ENCODE measurements around the gene SMYD4. TPM values are rescaled to one million over a fixed set of nuclear protein-coding genes. Genes with fewer than 3 reads are reported as not detected.

Gene SMYD4
- total RNA-seq, 1 experiment from 2014 or later = 9.3 TPM

DNA sequence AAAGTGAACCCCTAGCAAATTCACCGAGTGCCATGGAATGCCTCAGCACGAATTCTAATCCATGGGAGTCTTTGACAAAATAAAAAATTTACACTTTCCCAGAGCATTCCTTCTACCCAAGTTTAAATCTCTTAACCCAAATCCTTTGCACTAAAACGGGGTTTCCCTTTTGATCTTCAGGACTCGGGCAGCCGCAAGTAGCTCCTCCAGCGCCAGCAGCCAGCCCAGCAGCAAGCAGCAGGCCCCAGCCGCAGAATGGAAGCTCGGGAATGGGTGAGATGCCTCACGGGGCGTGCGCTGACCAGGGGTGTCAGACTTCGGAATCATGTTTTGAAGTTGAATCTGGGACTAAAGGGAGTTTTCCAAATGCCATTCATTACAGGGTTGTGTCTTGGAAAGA, 42.6 kb upstream of the SMYD4 start:
- TF ChIP-seq, protein P1, sequence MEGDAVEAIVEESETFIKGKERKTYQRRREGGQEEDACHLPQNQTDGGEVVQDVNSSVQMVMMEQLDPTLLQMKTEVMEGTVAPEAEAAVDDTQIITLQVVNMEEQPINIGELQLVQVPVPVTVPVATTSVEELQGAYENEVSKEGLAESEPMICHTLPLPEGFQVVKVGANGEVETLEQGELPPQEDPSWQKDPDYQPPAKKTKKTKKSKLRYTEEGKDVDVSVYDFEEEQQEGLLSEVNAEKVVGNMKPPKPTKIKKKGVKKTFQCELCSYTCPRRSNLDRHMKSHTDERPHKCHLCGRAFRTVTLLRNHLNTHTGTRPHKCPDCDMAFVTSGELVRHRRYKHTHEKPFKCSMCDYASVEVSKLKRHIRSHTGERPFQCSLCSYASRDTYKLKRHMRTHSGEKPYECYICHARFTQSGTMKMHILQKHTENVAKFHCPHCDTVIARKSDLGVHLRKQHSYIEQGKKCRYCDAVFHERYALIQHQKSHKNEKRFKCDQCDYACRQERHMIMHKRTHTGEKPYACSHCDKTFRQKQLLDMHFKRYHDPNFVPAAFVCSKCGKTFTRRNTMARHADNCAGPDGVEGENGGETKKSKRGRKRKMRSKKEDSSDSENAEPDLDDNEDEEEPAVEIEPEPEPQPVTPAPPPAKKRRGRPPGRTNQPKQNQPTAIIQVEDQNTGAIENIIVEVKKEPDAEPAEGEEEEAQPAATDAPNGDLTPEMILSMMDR (conservative IDR thresholded peaks at IDR 0.05; ENCODE audit: low read depth, low read length) = no peak
- TF ChIP-seq EZH2 (IDR thresholded peaks at IDR 0.05; ENCODE audit: low read length, unreplicated experiment) (no peak), EZH2phosphoT487 (IDR thresholded peaks at IDR 0.05; ENCODE audit: borderline replicate concordance, low read length) (no peak)
- no peak overlapping the region for H3K4me3 ChIP-seq (ENCODE audit: low read length)
- H3K9ac ChIP-seq (ENCODE audit: low read length) = no peak overlapping the region
- POLR2A ChIA-PET (ENCODE audit: unreplicated experiment) = no interaction called here
- no peaks in the 10 kb centered on the region for H4K20me1 ChIP-seq (ENCODE audit: low read length)
- H3K27me3 ChIP-seq (ENCODE audit: low read length) = no peaks in the 10 kb centered on the region
- no peaks in the 10 kb centered on the region for H3K4me1 ChIP-seq (ENCODE audit: insufficient read depth, low read length)
- CTCF ChIA-PET = no interaction called here
- intact Hi-C loops (cut with micrococcal nuclease) = no loop called here
- no peak overlapping the region for H3K27ac ChIP-seq (ENCODE audit: low read length)
- DNase-seq (no peak), ATAC-seq (no peak)
- peaks cover 7% of the 10 kb centered on the region; the same call in 1 of the 2 replicates for H3K36me3 ChIP-seq (ENCODE audit: low read depth, low read length)
- no peak overlapping the region for H3K4me2 ChIP-seq (ENCODE audit: low read length)
- H2AFZ ChIP-seq (ENCODE audit: low read length) = no peak overlapping the region
- no TSS peak for BruUV-seq (replicated peaks)
- H3K79me2 ChIP-seq (ENCODE audit: low read length) = no peaks in the 10 kb centered on the region
- H3K9me3 ChIP-seq (ENCODE audit: low read length) = no peaks in the 10 kb centered on the region
- no peaks in the 10 kb centered on the region for H3K9me2 ChIP-seq (replicated peaks; ENCODE audit: low read length)
- no peaks in the 10 kb centered on the region for H3F3A ChIP-seq (ENCODE audit: low read length, unreplicated experiment)

DNA sequence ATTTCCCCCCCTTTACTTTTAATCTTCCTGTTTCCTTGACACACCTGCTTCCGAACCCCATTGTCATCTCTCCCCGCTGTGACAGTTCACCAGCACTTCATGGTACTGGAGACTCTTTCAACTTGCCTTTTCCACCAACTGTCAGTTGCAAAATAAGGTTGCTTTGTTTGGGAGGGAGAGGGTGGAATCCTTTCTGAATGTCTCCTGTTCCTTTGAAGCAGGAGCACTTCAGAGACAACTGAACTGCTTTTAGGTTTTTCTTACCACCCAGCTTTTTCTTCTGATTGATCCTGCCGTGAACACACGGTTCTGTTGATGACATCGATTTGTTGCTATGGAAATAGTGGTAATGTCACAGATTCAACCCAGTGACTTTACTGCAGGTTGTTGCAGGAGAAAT, 42.1 kb upstream of the SMYD4 start:
- H3K4me1 ChIP-seq (ENCODE audit: insufficient read depth, low read length) = no peaks in the 10 kb centered on the region
- H3K36me3 ChIP-seq (ENCODE audit: low read depth, low read length) = peaks cover 3% of the 10 kb centered on the region; the same call in 1 of the 2 replicates
- no peak overlapping the region for H3K4me2 ChIP-seq (ENCODE audit: low read length)
- H3K27ac ChIP-seq (ENCODE audit: low read length) = no peak overlapping the region
- intact Hi-C loops (cut with micrococcal nuclease) = no loop called here
- no TSS peak for BruUV-seq (replicated peaks)
- no peak overlapping the region for H3K9ac ChIP-seq (ENCODE audit: low read length)
- ATAC-seq = no peak
- no peak overlapping the region for H3K4me3 ChIP-seq (ENCODE audit: low read length)
- ChIA-PET POLR2A (ENCODE audit: unreplicated experiment) (no interaction called here), CTCF (no interaction called here)
- no peaks in the 10 kb centered on the region for H3F3A ChIP-seq (ENCODE audit: low read length, unreplicated experiment)
- DNase-seq = no peak
- no peaks in the 10 kb centered on the region for H3K27me3 ChIP-seq (ENCODE audit: low read length)
- no peaks in the 10 kb centered on the region for H3K79me2 ChIP-seq (ENCODE audit: low read length)
- H3K9me2 ChIP-seq (replicated peaks; ENCODE audit: low read length) = no peaks in the 10 kb centered on the region
- no peaks in the 10 kb centered on the region for H4K20me1 ChIP-seq (ENCODE audit: low read length)
- no peak for TF ChIP-seq EZH2phosphoT487 (IDR thresholded peaks at IDR 0.05; ENCODE audit: borderline replicate concordance, low read length)
- no peak for TF ChIP-seq EZH2 (IDR thresholded peaks at IDR 0.05; ENCODE audit: low read length, unreplicated experiment)
- TF ChIP-seq, protein P1 (conservative IDR thresholded peaks at IDR 0.05; ENCODE audit: low read depth, low read length) = no peak
- no peak overlapping the region for H2AFZ ChIP-seq (ENCODE audit: low read length)
- H3K9me3 ChIP-seq (ENCODE audit: low read length) = no peaks in the 10 kb centered on the region

- no peaks in the 10 kb centered on the region; the same call in 1 of the 2 replicates for H3K36me3 ChIP-seq (ENCODE audit: low read depth, low read length)
- DNase-seq (no peak), ATAC-seq (no peak)
- intact Hi-C loops (cut with micrococcal nuclease) = no loop called here
- no peaks in the 10 kb centered on the region for H3K27me3 ChIP-seq (ENCODE audit: low read length)
- H4K20me1 ChIP-seq (ENCODE audit: low read length) = no peaks in the 10 kb centered on the region
- no peaks in the 10 kb centered on the region for H3K79me2 ChIP-seq (ENCODE audit: low read length)
- no peak for TF ChIP-seq EZH2phosphoT487 (IDR thresholded peaks at IDR 0.05; ENCODE audit: borderline replicate concordance, low read length)
- TF ChIP-seq EZH2 (IDR thresholded peaks at IDR 0.05; ENCODE audit: low read length, unreplicated experiment) = no peak
- TF ChIP-seq, protein P1 (conservative IDR thresholded peaks at IDR 0.05; ENCODE audit: low read depth, low read length) = no peak
- H3K4me1 ChIP-seq (ENCODE audit: insufficient read depth, low read length) = no peaks in the 10 kb centered on the region
- no peak overlapping the region for H3K4me3 ChIP-seq (ENCODE audit: low read length)
- H3K9ac ChIP-seq (ENCODE audit: low read length) = no peak overlapping the region
- no peak overlapping the region for H3K27ac ChIP-seq (ENCODE audit: low read length)
- ChIA-PET POLR2A (ENCODE audit: unreplicated experiment) (no interaction called here), CTCF (no interaction called here)
- H3K4me2 ChIP-seq (ENCODE audit: low read length) = no peak overlapping the region
- no peak overlapping the region for H2AFZ ChIP-seq (ENCODE audit: low read length)
- H3F3A ChIP-seq (ENCODE audit: low read length, unreplicated experiment) = no peaks in the 10 kb centered on the region
- H3K9me2 ChIP-seq (replicated peaks; ENCODE audit: low read length) = no peaks in the 10 kb centered on the region
- H3K9me3 ChIP-seq (ENCODE audit: low read length) = no peaks in the 10 kb centered on the region
- BruUV-seq (replicated peaks) = no TSS peak
Observed at GRCh38 chr17:1870592-1870991, 40.9 kb upstream of the SMYD4 start.

Data from PC-3 (cell line).